IMR-90 (cell line): ENCODE results near the gene FAM131C. TPM values are rescaled to one million over a fixed set of nuclear protein-coding genes. Genes with fewer than 3 reads are reported as not detected.
"Not testable (repeated sequence)": the region's sequence is repeated elsewhere in the genome, so short reads cannot be mapped to it uniquely, and the experiment has no call there.

Source experiments
- ATAC-seq: fragments of 200-7000 bp; cut with Tn5 transposase; 2 replicates; pipeline ENCODE4 v1.9.1; 2020; ENCODE audit warnings: low read depth, mild to moderate bottlenecking, moderate library complexity
- BruUV-seq: library from RNA; stranded (reverse); fragments of 400-500 nt; replicated peaks from 2 replicates; lab custom pipeline; 2021; lab: Mats Ljungman, UMichigan
- CTCF ChIA-PET: fragments of 300-600 bp; formaldehyde crosslinking; extraction: SDS; loops from one replicate; lab custom pipeline; 2021; ENCODE audit warnings: antibody characterized with exemption; lab: Yijun Ruan, JAX
- POLR2A ChIA-PET: fragments of 300-600 bp; sonication (Branson Sonifier 250); formaldehyde crosslinking; loops from one replicate; lab custom pipeline; 2022; ENCODE audit warnings: antibody characterized with exemption; ENCODE audit not compliant: unreplicated experiment; lab: Charles Lee
- DNase-seq: peaks from one replicate; pipeline ENCODE4 v3.0.0; 2013
- H2AFZ ChIP-seq: replicated peaks from 2 replicates; pipeline ENCODE3; 2013; ENCODE audit warnings: low read length, mild to moderate bottlenecking; ENCODE audit not compliant: poor library complexity
- H2AK5ac ChIP-seq: 2 replicates; pipeline ENCODE4 v1.6.1; 2013; ENCODE audit warnings: low read depth, low read length, inconsistent platforms
- H2AK9ac ChIP-seq: replicated peaks from 2 replicates; pipeline ENCODE3; 2013; ENCODE audit warnings: mild to moderate bottlenecking, low read depth, low read length, moderate library complexity; ENCODE audit not compliant: poor library complexity
- H2BK120ac ChIP-seq: 2 replicates; pipeline ENCODE4 v1.6.1; 2013; ENCODE audit warnings: low read depth, low read length, inconsistent platforms
- H2BK15ac ChIP-seq: 3 replicates; pipeline ENCODE4 v1.6.1; 2013; ENCODE audit warnings: low read depth, low read length, inconsistent platforms
- H2BK20ac ChIP-seq: 2 replicates; pipeline ENCODE4 v1.6.1; 2013; ENCODE audit warnings: low read depth, mild to moderate bottlenecking, inconsistent platforms, low read length, moderate library complexity
- H2BK5ac ChIP-seq: 2 replicates; pipeline ENCODE4 v1.6.1; 2013; ENCODE audit warnings: mild to moderate bottlenecking, low read depth, low read length, inconsistent platforms; ENCODE audit not compliant: poor library complexity, severe bottlenecking
- H3K14ac ChIP-seq: replicated peaks from 2 replicates; pipeline ENCODE4 v1.6.1; 2013; ENCODE audit warnings: low read depth, low read length, inconsistent platforms
- H3K18ac ChIP-seq: 2 replicates; pipeline ENCODE4 v1.6.1; 2013; ENCODE audit warnings: low read depth, low read length, control low read depth
- H3K23ac ChIP-seq: 2 replicates; pipeline ENCODE4 v1.6.1; 2013; ENCODE audit warnings: low read depth, low read length, inconsistent platforms
- H3K27ac ChIP-seq: 2 replicates; pipeline ENCODE4 v1.5.1; 2013; ENCODE audit warnings: mild to moderate bottlenecking, control low read depth, low read length; ENCODE audit not compliant: insufficient read depth
- H3K27me3 ChIP-seq: 2 replicates; pipeline ENCODE4 v1.6.1; 2013; ENCODE audit warnings: low read length; ENCODE audit not compliant: control insufficient read depth, insufficient read depth
- H3K36me3 ChIP-seq: 2 replicates; pipeline ENCODE4 v1.6.1; 2013; ENCODE audit warnings: low read length, mixed read lengths; ENCODE audit not compliant: control insufficient read depth, insufficient read depth
- H3K4ac ChIP-seq: 2 replicates; pipeline ENCODE4 v1.6.1; 2013; ENCODE audit warnings: low read depth, low read length, inconsistent platforms
- H3K4me1 ChIP-seq: 2 replicates; pipeline ENCODE4 v1.6.1; 2013; ENCODE audit warnings: low read length, mixed read lengths; ENCODE audit not compliant: control insufficient read depth, insufficient read depth
- H3K4me2 ChIP-seq: 2 replicates; pipeline ENCODE4 v1.6.1; 2013; ENCODE audit warnings: low read depth, mild to moderate bottlenecking, control low read depth, low read length, moderate library complexity
- H3K4me3 ChIP-seq: 2 replicates; pipeline ENCODE4 v1.5.1; 2013; ENCODE audit warnings: low read depth, mild to moderate bottlenecking, control low read depth, low read length, moderate library complexity; ENCODE audit not compliant: insufficient read depth
- H3K56ac ChIP-seq: 2 replicates; pipeline ENCODE4 v1.6.1; 2013; ENCODE audit warnings: low read length, inconsistent platforms; ENCODE audit not compliant: insufficient read depth; ENCODE audit errors: extremely low read depth
- H3K79me1 ChIP-seq, 2 experiments: 2 replicates each; pipeline ENCODE4 v1.6.1; 2013; ENCODE audit warnings: low read length in 2 of 2, inconsistent platforms in 1 of 2, low read depth in 1 of 2
- H3K9ac ChIP-seq: 2 replicates; pipeline ENCODE4 v1.6.1; 2013; ENCODE audit warnings: low read depth, low read length, control low read depth
- H3K9me1 ChIP-seq: 2 replicates; pipeline ENCODE4 v1.6.1; 2013; ENCODE audit warnings: low read length, inconsistent platforms; ENCODE audit not compliant: insufficient read depth
- H3K9me3 ChIP-seq: 2 replicates; pipeline ENCODE4 v1.6.1; 2013; ENCODE audit warnings: low read length; ENCODE audit not compliant: control insufficient read depth, insufficient read depth
- H4K20me1 ChIP-seq: 2 replicates; pipeline ENCODE4 v1.6.1; 2013; ENCODE audit warnings: low read length, inconsistent platforms; ENCODE audit not compliant: insufficient read depth
- H4K5ac ChIP-seq: 2 replicates; pipeline ENCODE4 v1.6.1; 2013; ENCODE audit warnings: mild to moderate bottlenecking, low read depth, low read length, control low read depth
- H4K8ac ChIP-seq, 2 experiments: 2 replicates each; pipeline ENCODE4 v1.6.1; 2013; ENCODE audit warnings: low read depth in 2 of 2, low read length in 2 of 2, control low read depth in 1 of 2, inconsistent platforms in 1 of 2
- H4K91ac ChIP-seq: 2 replicates; pipeline ENCODE4 v1.6.1; 2013; ENCODE audit warnings: low read depth, low read length, inconsistent platforms; ENCODE audit not compliant: insufficient read depth
- WGBS, 2 experiments: methylation state at CpG; one replicate each; pipeline versions ENCODE4 v1.1.5 to v1.1.7; 2013; ENCODE audit warnings: missing lambda C conversion rate in 2 of 2; ENCODE audit not compliant: insufficient read length in 1 of 2; ENCODE audit errors: extremely low coverage in 2 of 2; 5-methylcytosine and 5-hydroxymethylcytosine counted together
- dilution Hi-C: fragments of 300-500 bp; cut with HindIII; formaldehyde crosslinking; loops from one replicate; pipeline ENCODE4 v1.14.3; 2018; ENCODE audit warnings: low sequenced_read_pairs; ENCODE audit not compliant: unreplicated experiment
- in situ Hi-C: fragments of 300-500 bp; cut with MboI; formaldehyde crosslinking; loops from 3 replicates; pipeline ENCODE4 v1.14.3; 2019; ENCODE audit warnings: low sequenced_read_pairs, inconsistent platforms, mixed read lengths
- intact Hi-C: fragments of 100-400 bp; cut with micrococcal nuclease; formaldehyde crosslinking; loops from 2 replicates; pipeline ENCODE4 v1.10.0; 2022
- polyA plus RNA-seq, 3 experiments: library from polyadenylated mRNA; depleted of rRNA; stranded (reverse); fragments of >200 nt; gene quantifications; 2 replicates each; pipeline ENCODE4 v1.2.3, GENCODE V29; 2012; ENCODE audit warnings: low replicate concordance in 1 of 3
- total RNA-seq: library from RNA; depleted of rRNA; stranded (reverse); fragments of >200 nt; gene quantifications from 2 replicates; pipeline ENCODE4 v1.2.3, GENCODE V29; 2012

Gene FAM131C
- total and polyA plus RNA-seq, 2 of the 4 experiments (the other 2 are of a cell fraction) = 0.18 to 1.0 TPM

- H3K4me2 ChIP-seq, H2BK20ac ChIP-seq, H3K23ac ChIP-seq, intact Hi-C loops, H3K9ac ChIP-seq, H3K4ac ChIP-seq, H2BK15ac ChIP-seq, H2BK120ac ChIP-seq, POLR2A ChIA-PET, H3K4me3 ChIP-seq, H3K14ac ChIP-seq, H4K8ac ChIP-seq, H3K56ac ChIP-seq, H4K20me1 ChIP-seq, H2BK5ac ChIP-seq, H4K91ac ChIP-seq, H3K18ac ChIP-seq, H3K9me1 ChIP-seq, ATAC-seq, DNase-seq, H3K36me3 ChIP-seq, CTCF ChIA-PET, H3K4me1 ChIP-seq, H2AFZ ChIP-seq, in situ Hi-C loops, H3K79me1 ChIP-seq, H3K27ac ChIP-seq, dilution Hi-C loops, H2AK9ac ChIP-seq, BruUV-seq, H4K5ac ChIP-seq, H2AK5ac ChIP-seq, H3K9me3 ChIP-seq: not testable (repeated sequence)
- no CpG with 5 or more reads among the region's 20 CpGs for WGBS, 2 experiments
- peaks cover 24% of the 10 kb centered on the region for H3K27me3 ChIP-seq
These were observed 14.9 kb downstream of the FAM131C start for GRCh38 chr1:16058394-16059120.

- H2BK20ac ChIP-seq, BruUV-seq, H3K23ac ChIP-seq, H3K4me1 ChIP-seq, H2BK120ac ChIP-seq, in situ Hi-C loops, H3K27ac ChIP-seq, H3K9me1 ChIP-seq, ATAC-seq, POLR2A ChIA-PET, H2AK5ac ChIP-seq, H3K79me1 ChIP-seq, H3K9ac ChIP-seq, H4K5ac ChIP-seq, H4K8ac ChIP-seq, H2AFZ ChIP-seq, H3K4me2 ChIP-seq, dilution Hi-C loops, H2BK15ac ChIP-seq, H3K18ac ChIP-seq, H3K9me3 ChIP-seq, H3K36me3 ChIP-seq, H3K14ac ChIP-seq, H3K4ac ChIP-seq, H2AK9ac ChIP-seq, H2BK5ac ChIP-seq, H3K4me3 ChIP-seq, H3K56ac ChIP-seq, H4K20me1 ChIP-seq, H4K91ac ChIP-seq, DNase-seq: not testable (repeated sequence)
- intact Hi-C loops = loop anchor here (2.0 kb wide), 1 partner anchor 25 kb away; no protein-coding TSS in a partner anchor
- CTCF ChIA-PET = interaction anchor here (0.7 kb wide), 1 partner anchor 208 kb away, joined by 3 read pairs; no protein-coding TSS in a partner anchor
- peaks cover 25% of the 10 kb centered on the region for H3K27me3 ChIP-seq
- no CpG with 5 or more reads among the region's 7 CpGs for whole genome bisulfite sequencing, 2 experiments
These were observed 16.0 kb downstream of the FAM131C start for GRCh38 chr1:16057314-16057915.
